PC-3 (cell line): ENCODE results near the gene IL1B. TPM values are rescaled to one million over a fixed set of nuclear protein-coding genes. Genes with fewer than 3 reads are reported as not detected.

ENCODE experiments used
- ATAC-seq: fragments of 200-7000 bp; cut with Tn5 transposase; 2 replicates; pipeline ENCODE4 v1.9.1; 2020; ENCODE audit warnings: mild to moderate bottlenecking, moderate library complexity
- BruUV-seq: library from RNA; stranded (reverse); fragments of 400-500 nt; replicated peaks from 2 replicates; lab custom pipeline; 2021; lab: Mats Ljungman, UMichigan
- CTCF ChIA-PET: fragments of 300-600 bp; sonication (Branson Sonifier 250); formaldehyde crosslinking; loops from one replicate; lab custom pipeline; 2022; ENCODE audit warnings: antibody characterized with exemption; lab: Charles Lee
- POLR2A ChIA-PET: fragments of 300-600 bp; sonication (Branson Sonifier 250); formaldehyde crosslinking; loops from one replicate; lab custom pipeline; 2022; ENCODE audit warnings: antibody characterized with exemption; ENCODE audit not compliant: unreplicated experiment; lab: Charles Lee
- DNase-seq: peaks from one replicate; pipeline ENCODE4 v3.0.0-alpha.2; 2015
- H2AFZ ChIP-seq: fragments of 300-600 bp; sonication (generic); 2 replicates; pipeline ENCODE4 v1.6.0; 2016; ENCODE audit warnings: antibody characterized with exemption, low read length
- H3F3A ChIP-seq: fragments of 300-600 bp; sonication (generic); one replicate; pipeline ENCODE4 v1.6.0; 2017; ENCODE audit warnings: antibody characterized with exemption, low read length, control low read depth, mild to moderate bottlenecking; ENCODE audit not compliant: unreplicated experiment
- H3K27ac ChIP-seq: fragments of 300-600 bp; sonication (generic); 2 replicates; pipeline ENCODE4 v1.5.1; 2016; ENCODE audit warnings: mild to moderate bottlenecking, low read length
- H3K27me3 ChIP-seq: fragments of 300-600 bp; sonication (generic); 2 replicates; pipeline ENCODE4 v1.6.1; 2016; ENCODE audit warnings: low read length, mixed read lengths
- H3K36me3 ChIP-seq: fragments of 300-600 bp; sonication (generic); 2 replicates; pipeline ENCODE4 v1.6.1; 2016; ENCODE audit warnings: low read depth, mixed run types, low read length, mixed read lengths
- H3K4me1 ChIP-seq: fragments of 300-600 bp; sonication (generic); 2 replicates; pipeline ENCODE4 v1.5.1; 2016; ENCODE audit warnings: low read length; ENCODE audit not compliant: insufficient read depth
- H3K4me2 ChIP-seq: fragments of 300-600 bp; sonication (generic); 2 replicates; pipeline ENCODE4 v1.6.0; 2016; ENCODE audit warnings: low read length
- H3K4me3 ChIP-seq: fragments of 300-600 bp; sonication (generic); 2 replicates; pipeline ENCODE4 v1.5.1; 2016; ENCODE audit warnings: mild to moderate bottlenecking, low read length, mixed read lengths
- H3K79me2 ChIP-seq: fragments of 300-600 bp; sonication (generic); 2 replicates; pipeline ENCODE4 v1.6.1; 2017; ENCODE audit warnings: low read length, mixed read lengths
- H3K9ac ChIP-seq: fragments of 300-600 bp; sonication (generic); 2 replicates; pipeline ENCODE4 v1.6.0; 2016; ENCODE audit warnings: mild to moderate bottlenecking, low read length
- H3K9me2 ChIP-seq: fragments of 300-600 bp; sonication (generic); replicated peaks from 2 replicates; pipeline ENCODE4 v1.6.1; 2016; ENCODE audit warnings: mixed run types, low read length, mixed read lengths
- H3K9me3 ChIP-seq: fragments of 300-600 bp; sonication (generic); 2 replicates; pipeline ENCODE4 v1.6.1; 2016; ENCODE audit warnings: low read length, mixed read lengths
- H4K20me1 ChIP-seq: fragments of 300-600 bp; sonication (generic); 2 replicates; pipeline ENCODE4 v1.6.1; 2016; ENCODE audit warnings: low read length, mixed read lengths
- CTCF ChIP-seq: fragments of 300-600 bp; sonication (generic); conservative IDR thresholded peaks from 2 replicates; pipeline ENCODE4 v1.5.1; 2017; ENCODE audit warnings: antibody characterized with exemption, low read depth, mild to moderate bottlenecking, low read length
- EZH2 ChIP-seq: fragments of 300-600 bp; sonication (generic); IDR thresholded peaks from one replicate; pipeline ENCODE4 v1.6.1; 2017; ENCODE audit warnings: antibody characterized with exemption, mild to moderate bottlenecking, low read length; ENCODE audit not compliant: unreplicated experiment
- EZH2phosphoT487 ChIP-seq: fragments of 300-600 bp; sonication (generic); IDR thresholded peaks from 2 replicates; pipeline ENCODE4 v1.6.1; 2018; ENCODE audit warnings: mild to moderate bottlenecking, antibody characterized with exemption, low read length, borderline replicate concordance
- intact Hi-C: fragments of 100-400 bp; cut with micrococcal nuclease; formaldehyde crosslinking; loops from 2 replicates; pipeline ENCODE4 v1.9.0; 2023
- total RNA-seq: library from RNA; depleted of rRNA; stranded (reverse); fragments of >200 nt; gene quantifications from 2 replicates; pipeline ENCODE4 v1.2.3, GENCODE V29; 2014

Gene IL1B
- total RNA-seq, 1 experiment from 2014 or later: 67.5 TPM

DNA sequence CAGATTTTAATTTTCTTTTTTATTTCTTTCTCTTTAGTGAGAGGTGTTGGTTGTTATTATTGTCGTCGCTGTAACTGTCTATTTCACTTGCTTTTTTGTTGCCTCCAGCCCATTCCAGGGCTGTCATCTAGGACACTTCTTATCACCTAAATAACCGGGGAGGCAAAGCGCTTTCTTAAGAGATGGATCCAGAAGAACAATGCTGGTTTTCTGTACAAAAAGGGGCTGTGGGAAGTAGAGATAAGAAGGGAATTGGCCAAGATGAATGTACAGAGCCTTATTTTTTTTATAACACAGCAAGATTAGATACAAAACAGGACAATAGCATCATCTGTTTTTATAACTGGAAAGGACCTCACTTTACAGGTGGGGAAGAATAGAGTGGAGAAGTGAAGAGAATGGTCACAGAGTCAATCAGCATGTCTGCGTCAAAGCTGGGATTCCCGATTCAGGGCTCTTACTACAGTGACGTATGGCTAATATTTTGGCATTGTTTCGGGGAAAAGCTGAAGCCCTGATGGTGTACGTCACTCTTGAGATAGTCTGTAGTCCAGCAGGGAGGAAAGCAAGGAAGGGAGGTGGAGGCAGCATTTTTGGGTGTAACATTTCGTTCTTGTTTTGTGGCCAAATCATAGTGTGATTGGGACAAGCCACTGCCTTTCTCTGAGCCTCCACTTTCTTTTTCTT lies 23.2 kb downstream of the IL1B start:
- Histone ChIP-seq H3K9ac (no peak overlapping the region), H3K27ac (no peak overlapping the region)

GRCh38 chr2:112812318-112813267 lies 24.0 kb downstream of the IL1B start:
- Histone ChIP-seq H3K27ac (peak overlapping the region; percentile 85), H3K4me2 (no peak overlapping the region; the same call in 1 of the 2 replicates), H3K36me3 (no peaks in the 10 kb centered on the region), H4K20me1 (no peaks in the 10 kb centered on the region), H3K27me3 (no peaks in the 10 kb centered on the region), H3F3A (no peaks in the 10 kb centered on the region), H3K9me3 (no peaks in the 10 kb centered on the region), H3K4me3 (no peak overlapping the region), H3K4me1 (peaks cover 19% of the 10 kb centered on the region), H3K79me2 (no peaks in the 10 kb centered on the region), H3K9me2 (no peaks in the 10 kb centered on the region), H3K9ac (peak overlapping the region; percentile 33; the same call in 1 of the 2 replicates), H2AFZ (0 out of 2 replicates have a peak overlapping the region, but pooled peaks have one; percentile 4)
- POLR2A ChIA-PET: no interaction called here
- DNase-seq (no peak), ATAC-seq (no peak)
- no TSS peak for BruUV-seq
- intact Hi-C loops: no loop called here
- TF ChIP-seq EZH2 (no peak), EZH2phosphoT487 (no peak), CTCF (no peak)
- CTCF ChIA-PET: interaction anchor here (0.6 kb wide), 1 partner anchor 85 kb away, joined by 3 read pairs; no protein-coding TSS in a partner anchor

More for the DNA sequence above, 23.2 kb downstream of the IL1B start:
- intact Hi-C loops: no loop called here
- Histone ChIP-seq H3K79me2 (no peaks in the 10 kb centered on the region), H3K4me1 (peaks cover 19% of the 10 kb centered on the region), H3K27me3 (no peaks in the 10 kb centered on the region), H3K36me3 (no peaks in the 10 kb centered on the region), H3K9me2 (no peaks in the 10 kb centered on the region), H3K4me2 (no peak overlapping the region), H4K20me1 (no peaks in the 10 kb centered on the region), H3K9me3 (no peaks in the 10 kb centered on the region), H3K4me3 (no peak overlapping the region), H3F3A (no peaks in the 10 kb centered on the region), H2AFZ (no peak overlapping the region)
- TF ChIP-seq EZH2phosphoT487 (no peak), CTCF (no peak), EZH2 (no peak)
- ChIA-PET CTCF (interaction anchor here (0.6 kb wide), 1 partner anchor 85 kb away, joined by 3 read pairs; no protein-coding TSS in a partner anchor), POLR2A (interaction anchor here (0.5 kb wide), 1 partner anchor 72 kb away, joined by 3 read pairs; no protein-coding TSS in a partner anchor)
- no peak for DNase-seq
- BruUV-seq: no TSS peak
- no peak for ATAC-seq
